Astrocyte (in vitro differentiated cells and primary cell): Measurements from ENCODE around the gene IP6K1. TPM values are rescaled to one million over a fixed set of nuclear protein-coding genes. Genes with fewer than 3 reads are reported as not detected.

Source experiments
- DNase-seq: peaks from one replicate; pipeline ENCODE4 v3.0.0-alpha.2; 2010; ENCODE audit warnings: low read depth
- FAIRE-seq: peaks from 2 replicates; lab custom pipeline; 2011; peaks lifted over from hg19 to GRCh38; lab: Jason Lieb, UNC
- H2AFZ ChIP-seq: 2 replicates; pipeline ENCODE4 v1.6.0; 2012; ENCODE audit warnings: low read depth, low read length, inconsistent platforms
- H3K27ac ChIP-seq: 2 replicates; pipeline ENCODE4 v1.5.1; 2011; ENCODE audit warnings: low read depth, low read length, inconsistent platforms
- H3K27me3 ChIP-seq: 2 replicates; pipeline ENCODE4 v1.6.0; 2011; ENCODE audit warnings: low read length, inconsistent platforms; ENCODE audit not compliant: insufficient read depth
- H3K36me3 ChIP-seq: 2 replicates; pipeline ENCODE4 v1.5.1; 2011; ENCODE audit warnings: low read length, inconsistent platforms; ENCODE audit not compliant: insufficient read depth
- H3K4me1 ChIP-seq: 2 replicates; pipeline ENCODE4 v1.5.1; 2011; ENCODE audit warnings: low read length, inconsistent platforms; ENCODE audit not compliant: insufficient read depth
- H3K4me2 ChIP-seq: 2 replicates; pipeline ENCODE4 v1.6.0; 2012; ENCODE audit warnings: low read length, inconsistent platforms
- H3K4me3 ChIP-seq: 2 replicates; pipeline ENCODE4 v1.5.1; 2011; ENCODE audit warnings: low read depth, mild to moderate bottlenecking, low read length, inconsistent platforms; ENCODE audit not compliant: insufficient read depth
- H3K79me2 ChIP-seq: 2 replicates; pipeline ENCODE4 v1.6.0; 2012; ENCODE audit warnings: mild to moderate bottlenecking, low read length, inconsistent platforms; ENCODE audit not compliant: insufficient read depth
- H3K9ac ChIP-seq: 2 replicates; pipeline ENCODE4 v1.6.0; 2012; ENCODE audit warnings: mild to moderate bottlenecking, low read length, inconsistent platforms
- H3K9me3 ChIP-seq: 2 replicates; pipeline ENCODE4 v1.5.1; 2012; ENCODE audit warnings: low read depth, mild to moderate bottlenecking, low read length, inconsistent platforms; ENCODE audit not compliant: insufficient read depth
- H4K20me1 ChIP-seq: 2 replicates; pipeline ENCODE4 v1.6.0; 2012; ENCODE audit warnings: low read length, inconsistent platforms; ENCODE audit not compliant: insufficient read depth
- H3K27ac Mint-ChIP-seq: one replicate; pipeline ENCODE4 v1.8.0; 2021; ENCODE audit warnings: mild to moderate bottlenecking, mixed read lengths; ENCODE audit not compliant: unreplicated experiment
- H3K27me3 Mint-ChIP-seq: one replicate; pipeline ENCODE4 v1.8.0; 2021; ENCODE audit warnings: low read depth, mixed read lengths; ENCODE audit not compliant: unreplicated experiment
- H3K36me3 Mint-ChIP-seq: one replicate; pipeline ENCODE4 v1.8.0; 2021; ENCODE audit warnings: low read depth, mixed read lengths; ENCODE audit not compliant: unreplicated experiment
- H3K4me1 Mint-ChIP-seq: one replicate; pipeline ENCODE4 v1.8.0; 2021; ENCODE audit warnings: low read depth, mixed read lengths; ENCODE audit not compliant: unreplicated experiment
- H3K4me3 Mint-ChIP-seq: one replicate; pipeline ENCODE4 v1.8.0; 2021; ENCODE audit warnings: mild to moderate bottlenecking, moderate library complexity, mixed read lengths; ENCODE audit not compliant: unreplicated experiment
- H3K9me3 Mint-ChIP-seq: one replicate; pipeline ENCODE4 v1.8.0; 2021; ENCODE audit warnings: mild to moderate bottlenecking, mixed read lengths; ENCODE audit not compliant: unreplicated experiment
- CTCF ChIP-seq: IDR thresholded peaks from 2 replicates; pipeline ENCODE4 v1.5.1; 2011; ENCODE audit warnings: low read depth, mild to moderate bottlenecking, inconsistent platforms, low read length, moderate library complexity; ENCODE audit not compliant: insufficient read depth
- EZH2 ChIP-seq: IDR thresholded peaks from 2 replicates; pipeline ENCODE4 v1.6.1; 2012; ENCODE audit warnings: mild to moderate bottlenecking, low read length, inconsistent platforms; ENCODE audit not compliant: insufficient read depth
- total RNA-seq: library from RNA; stranded (reverse); gene quantifications from 2 replicates; pipeline ENCODE4 v1.2.1, GENCODE V29; 2021

IP6K1 gene
- total RNA-seq, 1 donor from 2014 or later, result 38.3 TPM

GRCh38 chr3:49704629-49705028 lies 81.7 kb downstream of the IP6K1 start:
- H3K27me3 ChIP-seq, result no peaks in the 10 kb centered on the region
- H3K9ac ChIP-seq, result no peak overlapping the region
- no peaks in the 10 kb centered on the region for H3K27me3 Mint-ChIP-seq
- no peaks in the 10 kb centered on the region for H3K9me3 Mint-ChIP-seq
- H3K36me3 ChIP-seq, result no peaks in the 10 kb centered on the region
- no peak overlapping the region for H3K4me2 ChIP-seq
- peaks cover 8% of the 10 kb centered on the region for H3K4me1 Mint-ChIP-seq
- no peak overlapping the region for H3K4me3 Mint-ChIP-seq
- no peak overlapping the region for H3K27ac Mint-ChIP-seq
- H3K4me3 ChIP-seq, result no peak overlapping the region
- H3K36me3 Mint-ChIP-seq, result peaks cover 12% of the 10 kb centered on the region
- DNase-seq (no peak), FAIRE-seq (no peak)
- H3K27ac ChIP-seq, result no peak overlapping the region
- no peak for TF ChIP-seq CTCF
- TF ChIP-seq EZH2, result no peak
- no peaks in the 10 kb centered on the region for H3K79me2 ChIP-seq
- no peaks in the 10 kb centered on the region for H3K4me1 ChIP-seq
- H4K20me1 ChIP-seq, result peaks cover 10% of the 10 kb centered on the region
- H2AFZ ChIP-seq, result no peak overlapping the region
- no peaks in the 10 kb centered on the region for H3K9me3 ChIP-seq

- TF ChIP-seq CTCF (no peak), EZH2 (no peak)
- H3K27ac ChIP-seq, result no peak overlapping the region
- H3K27me3 ChIP-seq, result no peaks in the 10 kb centered on the region
- H2AFZ ChIP-seq, result no peak overlapping the region
- Mint-ChIP-seq H3K27ac (no peak overlapping the region), H3K4me3 (no peak overlapping the region), H3K27me3 (no peaks in the 10 kb centered on the region), H3K36me3 (peaks cover 12% of the 10 kb centered on the region), H3K4me1 (peaks cover 8% of the 10 kb centered on the region), H3K9me3 (no peaks in the 10 kb centered on the region)
- FAIRE-seq (no peak), DNase-seq (no peak)
- no peak overlapping the region for H3K4me3 ChIP-seq
- H3K4me1 ChIP-seq, result no peaks in the 10 kb centered on the region
- H3K36me3 ChIP-seq, result no peaks in the 10 kb centered on the region
- no peaks in the 10 kb centered on the region for H3K9me3 ChIP-seq
- H3K4me2 ChIP-seq, result no peak overlapping the region
- no peaks in the 10 kb centered on the region for H3K79me2 ChIP-seq
- H3K9ac ChIP-seq, result no peak overlapping the region
- peaks cover 10% of the 10 kb centered on the region for H4K20me1 ChIP-seq
Observed at GRCh38 chr3:49703956-49704355, 82.4 kb downstream of the IP6K1 start.

GRCh38 chr3:49703443-49703927 lies 82.9 kb downstream of the IP6K1 start:
- H2AFZ ChIP-seq, result no peak overlapping the region
- no peak for TF ChIP-seq EZH2
- peak; percentile 63 for TF ChIP-seq CTCF
- Mint-ChIP-seq H3K27me3 (no peaks in the 10 kb centered on the region), H3K36me3 (peaks cover 14% of the 10 kb centered on the region), H3K4me1 (peaks cover 8% of the 10 kb centered on the region), H3K9me3 (no peaks in the 10 kb centered on the region), H3K27ac (no peak overlapping the region), H3K4me3 (no peak overlapping the region)
- H3K4me2 ChIP-seq, result no peak overlapping the region
- no peaks in the 10 kb centered on the region for H3K4me1 ChIP-seq
- no peak overlapping the region for H3K4me3 ChIP-seq
- H3K27ac ChIP-seq, result no peak overlapping the region
- no peak overlapping the region for H3K9ac ChIP-seq
- H3K9me3 ChIP-seq, result no peaks in the 10 kb centered on the region
- H3K36me3 ChIP-seq, result no peaks in the 10 kb centered on the region
- no peaks in the 10 kb centered on the region for H3K79me2 ChIP-seq
- FAIRE-seq (no peak), DNase-seq (no peak)
- H3K27me3 ChIP-seq, result no peaks in the 10 kb centered on the region
- H4K20me1 ChIP-seq, result peaks cover 9% of the 10 kb centered on the region
